Gastroesophageal sphincter (tissue), 4 donors: ENCODE results near the gene SEPHS1. TPM values are rescaled to one million over a fixed set of nuclear protein-coding genes. Genes with fewer than 3 reads are reported as not detected.

Experiments used
- ATAC-seq: fragments of 150-250 bp; one replicate; pipeline ENCODE4 v1.9.1; 2016; ENCODE audit warnings: mild to moderate bottlenecking, moderate library complexity
- H3K27ac ChIP-seq, 4 donors: fragments of 200-600 bp; sonication (generic) in 3 of 4; 1 replicate in 3 of 4; 2 replicates in 1 of 4; pipeline ENCODE4 v1.5.1; 2016 to 2019
- H3K27me3 ChIP-seq: fragments of 200-600 bp; sonication (generic); one replicate; pipeline ENCODE4 v1.5.1; 2019
- H3K36me3 ChIP-seq, 2 donors: fragments of 200-600 bp; sonication (generic); one replicate each; pipeline ENCODE4 v1.5.1; 2019; ENCODE audit warnings: control low read depth in 1 of 2
- H3K4me1 ChIP-seq, 3 donors: fragments of 200-600 bp; sonication (generic); 1 replicate in 2 of 3; 2 replicates in 1 of 3; pipeline ENCODE4 v1.5.1; 2016 to 2019; ENCODE audit warnings: control low read depth in 2 of 3
- H3K4me3 ChIP-seq, 2 donors: fragments of 200-600 bp; sonication (generic); one replicate each; pipeline ENCODE4 v1.5.1; 2019; ENCODE audit warnings: mild to moderate bottlenecking in 1 of 2, moderate library complexity in 1 of 2
- H3K9me3 ChIP-seq, 3 donors: fragments of 200-600 bp; sonication (generic); one replicate each; pipeline ENCODE4 v1.5.1; 2017 to 2019; ENCODE audit warnings: control low read depth in 2 of 3
- CTCF ChIP-seq, 4 experiments: fragments of 200-600 bp in 2 of 4; fragments of 450-650 bp in 2 of 4; sonication (generic) in 1 of 4; IDR thresholded peaks; one replicate each; pipeline ENCODE4 v1.5.1; 2017 to 2019; ENCODE audit warnings: antibody characterized with exemption in 4 of 4, mild to moderate bottlenecking in 2 of 4, moderate library complexity in 2 of 4
- EP300 ChIP-seq: sonication (generic); formaldehyde crosslinking; IDR thresholded peaks from one replicate; pipeline ENCODE4 v1.6.1; 2017; ENCODE audit warnings: antibody characterized with exemption, mild to moderate bottlenecking
- POLR2A ChIP-seq, 2 donors: fragments of 450-650 bp; IDR thresholded peaks; one replicate each; pipeline ENCODE4 v1.6.1; 2017; ENCODE audit warnings: antibody characterized with exemption in 2 of 2, mild to moderate bottlenecking in 2 of 2, moderate library complexity in 1 of 2
- POLR2AphosphoS5 ChIP-seq: sonication (generic); formaldehyde crosslinking; IDR thresholded peaks from one replicate; pipeline ENCODE4 v1.6.1; 2017; ENCODE audit warnings: antibody characterized with exemption
- WGBS, 2 donors: methylation state at CpG; one replicate each; pipeline ENCODE4 v1.1.5; 2018; ENCODE audit warnings: low coverage in 1 of 2; 5-methylcytosine and 5-hydroxymethylcytosine counted together
- total RNA-seq, 4 donors: library from RNA; depleted of rRNA; stranded (reverse); fragments of >200 nt; gene quantifications; one replicate each; pipeline ENCODE4 v1.1.0, GENCODE V29; 2016

Gene SEPHS1
- total RNA-seq, 4 donors from 2014 or later: 42.4 to 57.0 (median 45.5) TPM

- TF ChIP-seq CTCF (IDR thresholded peaks at IDR 0.05): no peak
- no peak for TF ChIP-seq EP300
- no peak for TF ChIP-seq POLR2A (IDR thresholded peaks at IDR 0.05)
- no peak for TF ChIP-seq POLR2AphosphoS5
- H3K27ac ChIP-seq: peak overlapping the region in 3 of 4 donors; percentile 14 to 44 (median 43)
- H3K36me3 ChIP-seq: peaks cover 0 to 6% of the 10 kb centered on the region in 2 donors
- 55% methylated on average over 8 of the region's 12 CpGs; no CpG with 5 or more reads in 1 of the 2 donors for WGBS, 2 donors
- H3K27me3 ChIP-seq: no peaks in the 10 kb centered on the region
- ATAC-seq: peak; percentile 47
- no peaks in the 10 kb centered on the region for H3K9me3 ChIP-seq
- peaks cover 0 to 18% (median 0%) of the 10 kb centered on the region in 3 donors for H3K4me1 ChIP-seq
- H3K4me3 ChIP-seq: no peak overlapping the region
Observed at GRCh38 chr10:13272164-13272571, 75.9 kb downstream of the SEPHS1 start.

DNA sequence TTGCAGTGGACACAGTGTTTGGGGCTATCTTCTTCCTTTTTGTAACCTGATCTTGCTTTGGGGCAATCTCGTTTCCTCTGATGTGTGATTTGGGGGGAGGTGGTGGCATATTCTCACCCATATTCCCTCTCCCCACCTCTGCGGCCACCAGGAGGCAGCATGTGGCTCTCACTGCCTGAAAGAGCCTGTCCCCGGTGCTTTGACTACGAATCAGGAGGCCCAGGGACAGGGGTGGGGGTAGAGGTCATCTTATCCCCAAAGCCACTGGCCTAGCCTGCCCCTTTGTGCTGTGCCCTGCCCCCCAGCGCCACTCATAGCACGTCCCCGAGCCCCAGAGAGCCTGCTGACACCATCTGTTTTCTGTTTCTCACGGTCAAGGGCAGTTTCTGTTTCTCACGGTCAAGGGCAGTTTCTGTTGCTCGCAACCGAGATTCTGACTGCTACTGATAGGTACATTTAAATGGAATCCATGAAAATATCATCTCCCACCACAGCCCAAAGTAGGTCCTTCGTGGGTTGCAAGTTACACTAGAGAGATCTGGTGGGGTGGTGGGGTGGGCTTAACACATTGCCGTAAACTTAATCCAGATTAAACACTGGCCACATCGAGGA, 76.4 kb downstream of the SEPHS1 start:
- ATAC-seq: peak; percentile 52
- Histone ChIP-seq H3K27ac (peak overlapping the region in 3 of 4 donors; percentile 14 to 44 (median 43)), H3K4me1 (peaks cover 0 to 18% (median 0%) of the 10 kb centered on the region in 3 donors), H3K9me3 (no peaks in the 10 kb centered on the region), H3K27me3 (no peaks in the 10 kb centered on the region), H3K4me3 (no peak overlapping the region), H3K36me3 (peaks cover 0 to 6% of the 10 kb centered on the region in 2 donors)
- WGBS, 2 donors: 33 to 50% methylated on average over 1 to 4 of the region's 14 CpGs
- TF ChIP-seq CTCF (IDR thresholded peaks at IDR 0.05) (peak in 1 of 4 experiments; percentile 28), POLR2AphosphoS5 (no peak)

DNA sequence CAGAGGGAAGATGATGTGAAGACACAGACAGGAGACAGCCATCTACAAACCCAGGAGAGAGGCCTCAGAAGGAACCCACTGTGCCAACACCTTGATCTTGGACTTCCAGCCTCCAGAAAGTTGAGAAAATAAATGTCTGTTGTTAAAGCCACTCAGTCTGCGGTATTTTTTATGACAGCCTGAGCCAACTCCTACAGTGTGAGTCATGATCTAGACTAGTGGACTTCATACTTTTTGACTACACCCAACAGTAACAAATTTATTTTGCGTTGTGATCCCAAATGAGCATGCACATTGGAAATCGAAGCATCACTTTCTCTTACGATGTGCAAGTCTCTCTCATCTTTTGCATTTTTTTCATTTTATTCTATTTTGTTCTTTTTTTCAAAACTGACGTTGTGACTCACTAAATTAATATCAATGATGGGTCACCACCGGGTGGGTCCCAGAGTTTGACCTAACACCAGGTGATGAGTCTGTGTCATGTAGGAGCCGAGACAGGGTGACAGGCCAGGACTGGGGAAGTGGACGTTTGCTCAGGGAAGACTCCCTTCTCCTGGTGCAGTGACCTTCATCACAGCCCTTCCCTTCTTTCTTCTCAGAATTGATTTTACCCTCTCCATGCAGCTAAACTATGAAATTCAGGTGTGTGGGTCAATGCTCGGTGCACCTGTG, 77.1 kb downstream of the SEPHS1 start:
- Histone ChIP-seq H3K4me3 (no peak overlapping the region), H3K27ac (peak overlapping the region in 1 of 4 donors; percentile 44), H3K9me3 (no peaks in the 10 kb centered on the region), H3K4me1 (peaks cover 0 to 18% (median 0%) of the 10 kb centered on the region in 3 donors), H3K36me3 (peaks cover 0 to under 1% of the 10 kb centered on the region in 2 donors), H3K27me3 (no peaks in the 10 kb centered on the region)
- 74 to 88% methylated on average over 5 to 6 of the region's 9 CpGs for WGBS, 2 donors
- peak; percentile 62 for ATAC-seq
- no peak for TF ChIP-seq POLR2A (IDR thresholded peaks at IDR 0.05)
- no peak for TF ChIP-seq EP300
- TF ChIP-seq CTCF (IDR thresholded peaks at IDR 0.05): no peak
- no peak for TF ChIP-seq POLR2AphosphoS5

DNA sequence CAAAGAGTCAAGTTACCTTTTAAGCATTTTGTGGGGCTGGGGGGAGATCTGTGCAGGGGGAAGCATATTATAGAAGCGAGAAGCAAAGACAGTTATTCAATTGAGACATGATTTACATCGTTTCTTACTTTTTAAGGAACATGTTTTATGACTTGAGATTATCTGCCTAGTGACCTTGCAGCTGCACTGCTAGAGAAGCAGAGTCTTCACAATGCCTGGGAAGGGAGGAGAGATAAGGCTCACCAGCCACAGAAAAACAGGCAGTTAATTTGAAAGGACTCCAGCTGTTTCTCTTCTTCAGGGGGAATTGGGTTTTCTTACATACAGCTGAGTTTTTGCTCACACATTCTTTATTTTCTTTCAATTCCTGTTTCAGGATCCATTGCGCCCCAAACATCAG, 79.3 kb downstream of the SEPHS1 start:
- Histone ChIP-seq H3K27me3 (peaks cover 6% of the 10 kb centered on the region), H3K4me1 (peaks cover 0 to 18% (median 0%) of the 10 kb centered on the region in 3 donors), H3K36me3 (no peaks in the 10 kb centered on the region), H3K4me3 (no peak overlapping the region), H3K9me3 (no peaks in the 10 kb centered on the region), H3K27ac (no peak overlapping the region)
- no peak for ATAC-seq
- no peak for TF ChIP-seq CTCF (IDR thresholded peaks at IDR 0.05)
- no peak for TF ChIP-seq POLR2AphosphoS5
- no peak for TF ChIP-seq POLR2A (IDR thresholded peaks at IDR 0.05)
- TF ChIP-seq EP300: no peak
- WGBS, 2 donors: 36 to 74% methylated on average over 3 of the region's 3 CpGs

- Histone ChIP-seq H3K4me3 (no peak overlapping the region), H3K9me3 (no peaks in the 10 kb centered on the region), H3K4me1 (peaks cover 0 to 18% (median 0%) of the 10 kb centered on the region in 3 donors), H3K27ac (no peak overlapping the region), H3K36me3 (no peaks in the 10 kb centered on the region), H3K27me3 (peaks cover 6% of the 10 kb centered on the region)
- TF ChIP-seq CTCF (IDR thresholded peaks at IDR 0.05) (no peak), EP300 (no peak), POLR2AphosphoS5 (no peak)
- no peak for ATAC-seq
- 83% methylated on average over 4 of the region's 4 CpGs for WGBS, 2 donors
Observed at GRCh38 chr10:13268310-13268709, 79.8 kb downstream of the SEPHS1 start.
